Pons (tissue), 1 donor: ENCODE results near the gene ZNF674.

Experiments used
- DNase-seq: peaks from one replicate; pipeline ENCODE4 v3.0.0-alpha.2; 2016; ENCODE audit warnings: low spot score

The ZNF674 gene

GRCh38 chrX:46545111-46546005 is at the start of gene ZNF674:
Gene ZNF674 (minus strand): TSS chrX:46545421. CDS start chrX:46542087, 3,334 bp downstream.
- DNase-seq, result peak; percentile 87

GRCh38 chrX:46589977-46590723 is 44.9 kb upstream of the ZNF674 start:
- no peak for DNase-seq

- no peak for DNase-seq
Measured at GRCh38 chrX:46588263-46588662, 43.0 kb upstream of the ZNF674 start.

- DNase-seq, result no peak
Measured at GRCh38 chrX:46587753-46588171, 42.5 kb upstream of the ZNF674 start.

GRCh38 chrX:46587158-46587557 is 41.9 kb upstream of the ZNF674 start:
- DNase-seq, result no peak

GRCh38 chrX:46584736-46585135 is 39.5 kb upstream of the ZNF674 start:
- no peak for DNase-seq

GRCh38 chrX:46582966-46583365 is 37.7 kb upstream of the ZNF674 start:
- peak; percentile 37 for DNase-seq

- DNase-seq, result no peak
Measured at GRCh38 chrX:46582325-46582724, 37.1 kb upstream of the ZNF674 start.

GRCh38 chrX:46580613-46581012 is 35.4 kb upstream of the ZNF674 start:
- DNase-seq, result no peak

- no peak for DNase-seq
Measured at GRCh38 chrX:46579250-46579649, 34.0 kb upstream of the ZNF674 start.

- DNase-seq, result no peak
Measured at GRCh38 chrX:46577221-46578005, 32.2 kb upstream of the ZNF674 start.

GRCh38 chrX:46576458-46576857 is 31.2 kb upstream of the ZNF674 start:
- no peak for DNase-seq

GRCh38 chrX:46575991-46576392 is 30.8 kb upstream of the ZNF674 start:
- no peak for DNase-seq

GRCh38 chrX:46575586-46575985 is 30.4 kb upstream of the ZNF674 start:
- no peak for DNase-seq

- no peak for DNase-seq
Measured at GRCh38 chrX:46574774-46575381, 29.7 kb upstream of the ZNF674 start.

GRCh38 chrX:46573892-46574773 is 28.9 kb upstream of the ZNF674 start:
- DNase-seq, result no peak

- DNase-seq, result peak; percentile 48
Measured at GRCh38 chrX:46573331-46573891, 28.2 kb upstream of the ZNF674 start, which contains the start of gene CHST7. Gene CHST7 (plus strand): TSS chrX:46573765. CDS start chrX:46573932, 167 bp downstream.

GRCh38 chrX:46572340-46572936 is 27.2 kb upstream of the ZNF674 start:
- no peak for DNase-seq

- DNase-seq, result no peak
Measured at GRCh38 chrX:46571423-46572339, 26.5 kb upstream of the ZNF674 start.
